Hematopoietic multipotent progenitor cell treated with erythropoietin and hydrocortisone succinate and interleukin-3 and kit ligand, for 15 days (in vitro differentiated cells): ENCODE data around the gene PGF.

Experiments used
- DNase-seq: peaks from one replicate; pipeline ENCODE4 v3.0.0-alpha.2; 2015; ENCODE audit warnings: low spot score

Gene PGF

GRCh38 chr14:74978416-74978947 lies 23.1 kb upstream of the PGF start:
- DNase-seq, result no peak

- no peak for DNase-seq
These were observed 22.5 kb upstream of the PGF start for GRCh38 chr14:74977901-74978385.

- DNase-seq, result no peak
These were observed 21.9 kb upstream of the PGF start for GRCh38 chr14:74977164-74977900.

GRCh38 chr14:74976264-74977113 lies 21.1 kb upstream of the PGF start:
- no peak for DNase-seq

- no peak for DNase-seq
These were observed 19.8 kb upstream of the PGF start for GRCh38 chr14:74975059-74975810.

- no peak for DNase-seq
These were observed 19.1 kb upstream of the PGF start for GRCh38 chr14:74974364-74975058.

GRCh38 chr14:74973905-74974363 lies 18.5 kb upstream of the PGF start:
- DNase-seq, result no peak

GRCh38 chr14:74973003-74973653 lies 17.7 kb upstream of the PGF start:
- no peak for DNase-seq

GRCh38 chr14:74968811-74969210 lies 13.4 kb upstream of the PGF start:
- DNase-seq, result no peak

GRCh38 chr14:74965486-74966153 lies 10.2 kb upstream of the PGF start:
- DNase-seq, result no peak

- no peak for DNase-seq
These were observed 9.5 kb upstream of the PGF start for GRCh38 chr14:74964787-74965485.

- DNase-seq, result no peak
These were observed 8.4 kb upstream of the PGF start for GRCh38 chr14:74963705-74964271.

- no peak for DNase-seq
These were observed 7.8 kb upstream of the PGF start for GRCh38 chr14:74963178-74963704.

GRCh38 chr14:74962493-74962892 lies 7.1 kb upstream of the PGF start:
- DNase-seq, result no peak

GRCh38 chr14:74962046-74962445 lies 6.6 kb upstream of the PGF start:
- no peak for DNase-seq

- no peak for DNase-seq
These were observed 6.0 kb upstream of the PGF start for GRCh38 chr14:74961238-74961911.

GRCh38 chr14:74960736-74961135 lies 5.3 kb upstream of the PGF start:
- DNase-seq, result no peak

- DNase-seq, result no peak
These were observed 4.3 kb upstream of the PGF start for GRCh38 chr14:74959596-74960180.
